PFSK-1 (cell line): ENCODE data around the gene SLC38A3.

Experiments
- FOXP2 ChIP-seq: optimal IDR thresholded peaks from 2 replicates; pipeline ENCODE3; 2011; ENCODE audit warnings: borderline replicate concordance, control low read depth, inconsistent platforms; ENCODE audit not compliant: insufficient read depth; ENCODE audit errors: extremely low read length, extremely low read depth
- POLR2AphosphoS5 ChIP-seq: IDR thresholded peaks from 2 replicates; pipeline ENCODE4 v1.6.1; 2012; ENCODE audit warnings: low read depth, mild to moderate bottlenecking, control low read depth, low read length, moderate library complexity
- REST ChIP-seq, 2 experiments: IDR thresholded peaks; 2 replicates each; pipeline versions ENCODE4 v1.6.1 to v1.8.0; 2011 to 2012; ENCODE audit warnings: low read depth in 2 of 2, low read length in 2 of 2, control low read depth in 1 of 2, inconsistent platforms in 1 of 2, mild to moderate bottlenecking in 1 of 2, moderate library complexity in 1 of 2; ENCODE audit not compliant: insufficient read depth in 1 of 2
- SIN3A ChIP-seq: IDR thresholded peaks from 2 replicates; pipeline ENCODE4 v1.6.1; 2012; ENCODE audit warnings: mild to moderate bottlenecking, low read length, moderate library complexity, borderline replicate concordance; ENCODE audit not compliant: insufficient read depth
- TAF1 ChIP-seq: IDR thresholded peaks from 2 replicates; pipeline ENCODE4 v1.6.1; 2012; ENCODE audit warnings: low read length, control low read depth, borderline replicate concordance; ENCODE audit not compliant: insufficient read depth

The SLC38A3 gene

GRCh38 chr3:50170689-50171088, 34.4 kb upstream of the SLC38A3 start:
- no peak for TF ChIP-seq REST (IDR thresholded peaks at IDR 0.05; ENCODE audit: insufficient read depth in 1 of 2, low read depth in 2 of 2, low read length in 2 of 2)
- no peak for TF ChIP-seq SIN3A
- no peak for TF ChIP-seq TAF1
- no peak for TF ChIP-seq FOXP2
- TF ChIP-seq POLR2AphosphoS5, result no peak

- no peak for TF ChIP-seq REST (IDR thresholded peaks at IDR 0.05; ENCODE audit: insufficient read depth in 1 of 2, low read depth in 2 of 2, low read length in 2 of 2)
- TF ChIP-seq FOXP2, result no peak
- TF ChIP-seq POLR2AphosphoS5, result no peak
- TF ChIP-seq TAF1, result no peak
- TF ChIP-seq SIN3A, result no peak
Measured at GRCh38 chr3:50171540-50172301, 33.4 kb upstream of the SLC38A3 start.

GRCh38 chr3:50172626-50173220, 32.3 kb upstream of the SLC38A3 start:
- TF ChIP-seq FOXP2, result no peak
- no peak for TF ChIP-seq POLR2AphosphoS5
- no peak for TF ChIP-seq TAF1
- no peak for TF ChIP-seq SIN3A
- no peak for TF ChIP-seq REST (IDR thresholded peaks at IDR 0.05; ENCODE audit: insufficient read depth in 1 of 2, low read depth in 2 of 2, low read length in 2 of 2)

- TF ChIP-seq FOXP2 (no peak), TAF1 (no peak), SIN3A (no peak), REST (IDR thresholded peaks at IDR 0.05; ENCODE audit: insufficient read depth in 1 of 2, low read depth in 2 of 2, low read length in 2 of 2) (no peak), POLR2AphosphoS5 (no peak)
Measured at GRCh38 chr3:50173685-50174516, 31.2 kb upstream of the SLC38A3 start.
